Articular chondrocyte of knee joint (primary cell): ENCODE results near the gene RLN1. TPM values are rescaled to one million over a fixed set of nuclear protein-coding genes. Genes with fewer than 3 reads are reported as not detected.

Experiments
- small RNA-seq: library from RNA; depleted of rRNA; stranded (forward); fragments of <200 nt; gene quantifications from one replicate; pipeline ENCODE3, GENCODE V24; 2012
- total RNA-seq: library from RNA; depleted of rRNA; stranded (reverse); fragments of >200 nt; gene quantifications from 2 replicates; pipeline ENCODE4 v1.2.3, GENCODE V29; 2012

RLN1 gene
- not detected in 2 replicates for total RNA-seq

GRCh38 chr9:5338992-5339981, at the start of gene RLN1:
Gene RLN1 (minus strand): TSS chr9:5339876. CDS start chr9:5339746, 130 bp downstream.

GRCh38 chr9:5303840-5304795, 35.6 kb downstream of the RLN1 start, which contains the start of gene RLN2:
Gene RLN2 (minus strand): TSS chr9:5304716. CDS start chr9:5304580, 136 bp downstream.

Small RNA genes within 50 kb of the gene (small RNA-seq; reads per million reads assigned to genes)
- gene AL135786.1 (not detected), gene HMGN2P31 (not detected)

Other genes with a start within 250 kb of the RLN1 start
- not detected in 2 replicates for gene INSL6, start 154.2 kb downstream of the RLN1 start, total RNA-seq
- gene INSL4, start 108.5 kb downstream of the RLN1 start, total RNA-seq: not detected in 2 replicates
- not detected in 2 replicates for gene RLN2, start 35.2 kb downstream of the RLN1 start, total RNA-seq
- 22.9 and 26.1 TPM in 2 replicates for gene PLGRKT, start 98.0 kb upstream of the RLN1 start, total RNA-seq
- gene CD274, start 110.7 kb upstream of the RLN1 start, total RNA-seq: 0.32 and 0.65 TPM in 2 replicates
- 8.9 and 9.1 TPM in 2 replicates for gene PDCD1LG2, start 170.7 kb upstream of the RLN1 start, total RNA-seq